ENCODE results near the gene VPS13D.

GRCh38 chr1:12204754-12205658 lies 24.8 kb upstream of the VPS13D start:
- TF ChIP-seq CTCF (conservative IDR thresholded peaks at IDR 0.05; ENCODE audit: low read depth, low read length) (no peak), MXI1 (IDR thresholded peaks at IDR 0.05; ENCODE audit: borderline replicate concordance, low read depth, low read length) (no peak), ELK1 (IDR thresholded peaks at IDR 0.05; ENCODE audit: borderline replicate concordance, low read depth, low read length) (no peak), USF2 (IDR thresholded peaks at IDR 0.05; ENCODE audit: low read depth, low read length) (no peak), MAZ (IDR thresholded peaks at IDR 0.05; ENCODE audit: borderline replicate concordance, low read depth, low read length) (no peak), POLR2A (IDR thresholded peaks at IDR 0.05; ENCODE audit: low read depth, low read length) (no peak), SMC3 (IDR thresholded peaks at IDR 0.05; ENCODE audit: low read depth, low read length) (no peak), NFE2L2 (IDR thresholded peaks at IDR 0.05; ENCODE audit: low read depth, low read length) (no peak), RCOR1 (IDR thresholded peaks at IDR 0.05; ENCODE audit: insufficient replicate concordance, low read length) (no peak)
